Osteocyte (in vitro differentiated cells): ENCODE measurements around the gene NHLH2. TPM values are rescaled to one million over a fixed set of nuclear protein-coding genes. Genes with fewer than 3 reads are reported as not detected.
A peak's percentile ranks its signal among the peaks of the same experiment; 100 is the strongest.

ENCODE experiments used
- DNase-seq: peaks from one replicate; pipeline ENCODE4 v3.0.0; 2021; ENCODE audit warnings: mixed read lengths; ENCODE audit not compliant: unreplicated experiment; ENCODE audit errors: extremely low spot score
- H3K27ac Mint-ChIP-seq: one replicate; pipeline ENCODE4 v1.8.0; 2021; ENCODE audit warnings: mild to moderate bottlenecking, mixed read lengths; ENCODE audit not compliant: unreplicated experiment
- H3K27me3 Mint-ChIP-seq: one replicate; pipeline ENCODE4 v1.8.0; 2021; ENCODE audit warnings: mixed read lengths; ENCODE audit not compliant: unreplicated experiment
- H3K36me3 Mint-ChIP-seq: one replicate; pipeline ENCODE4 v1.8.0; 2021; ENCODE audit warnings: mixed read lengths; ENCODE audit not compliant: unreplicated experiment
- H3K4me1 Mint-ChIP-seq: one replicate; pipeline ENCODE4 v1.8.0; 2021; ENCODE audit warnings: mixed read lengths; ENCODE audit not compliant: unreplicated experiment
- H3K4me3 Mint-ChIP-seq: one replicate; pipeline ENCODE4 v1.8.0; 2021; ENCODE audit warnings: mild to moderate bottlenecking, moderate library complexity, mixed read lengths; ENCODE audit not compliant: unreplicated experiment
- H3K9me3 Mint-ChIP-seq: one replicate; pipeline ENCODE4 v1.8.0; 2021; ENCODE audit warnings: mixed read lengths; ENCODE audit not compliant: unreplicated experiment
- CTCF ChIP-seq: fragments of 200-600 bp; sonication (generic); IDR thresholded peaks from 2 replicates; pipeline ENCODE4 v1.5.0; 2021; ENCODE audit warnings: antibody characterized with exemption, mild to moderate bottlenecking, moderate library complexity
- total RNA-seq: library from RNA; stranded (reverse); gene quantifications from 2 replicates; pipeline ENCODE4 v1.2.1, GENCODE V29; 2021

Gene NHLH2
- total RNA-seq, 1 donor from 2014 or later, result not detected

- no peak for DNase-seq
- H3K36me3 Mint-ChIP-seq, result peaks cover 2% of the 10 kb centered on the region
- peak overlapping the region; percentile 72 for H3K4me3 Mint-ChIP-seq
- peaks cover 7% of the 10 kb centered on the region for H3K4me1 Mint-ChIP-seq
- TF ChIP-seq CTCF, result no peak
- peak overlapping the region; percentile 59 for H3K27ac Mint-ChIP-seq
- H3K27me3 Mint-ChIP-seq, result peaks cover 77% of the 10 kb centered on the region
- no peaks in the 10 kb centered on the region for H3K9me3 Mint-ChIP-seq
These were observed 1.8 kb downstream of the NHLH2 start for GRCh38 chr1:115839029-115839678.

GRCh38 chr1:115838431-115839028, 2.4 kb downstream of the NHLH2 start:
- Mint-ChIP-seq H3K4me3 (peak overlapping the region; percentile 72), H3K4me1 (peaks cover 7% of the 10 kb centered on the region), H3K36me3 (peaks cover 2% of the 10 kb centered on the region), H3K27me3 (peaks cover 80% of the 10 kb centered on the region), H3K9me3 (no peaks in the 10 kb centered on the region), H3K27ac (peak overlapping the region; percentile 59)
- DNase-seq, result no peak
- TF ChIP-seq CTCF, result no peak

GRCh38 chr1:115837740-115838421, 3.0 kb downstream of the NHLH2 start:
- H3K9me3 Mint-ChIP-seq, result no peaks in the 10 kb centered on the region
- H3K27ac Mint-ChIP-seq, result no peak overlapping the region
- no peak for TF ChIP-seq CTCF
- DNase-seq, result no peak
- peaks cover 7% of the 10 kb centered on the region for H3K4me1 Mint-ChIP-seq
- H3K36me3 Mint-ChIP-seq, result peaks cover 2% of the 10 kb centered on the region
- H3K4me3 Mint-ChIP-seq, result peak overlapping the region; percentile 35
- peaks cover 83% of the 10 kb centered on the region for H3K27me3 Mint-ChIP-seq

GRCh38 chr1:115837341-115837739, 3.6 kb downstream of the NHLH2 start:
- TF ChIP-seq CTCF, result no peak
- Mint-ChIP-seq H3K27me3 (peaks cover 83% of the 10 kb centered on the region), H3K4me1 (peaks cover 7% of the 10 kb centered on the region), H3K9me3 (no peaks in the 10 kb centered on the region), H3K36me3 (peaks cover 2% of the 10 kb centered on the region), H3K27ac (no peak overlapping the region), H3K4me3 (no peak overlapping the region)
- no peak for DNase-seq

- no peak for TF ChIP-seq CTCF
- Mint-ChIP-seq H3K4me1 (peaks cover 7% of the 10 kb centered on the region), H3K27me3 (peaks cover 71% of the 10 kb centered on the region), H3K27ac (no peak overlapping the region), H3K4me3 (no peak overlapping the region), H3K36me3 (no peaks in the 10 kb centered on the region), H3K9me3 (no peaks in the 10 kb centered on the region)
- no peak for DNase-seq
These were observed 7.1 kb downstream of the NHLH2 start for GRCh38 chr1:115833856-115834255.
